HG03439 (cell line): ENCODE results near the gene ENPP1.

Source experiments
- ATAC-seq: cut with Tn5 transposase; IDR thresholded peaks from one replicate; pipeline ENCODE4 v1.9.1; 2021; ENCODE audit warnings: mild to moderate bottlenecking, moderate library complexity; ENCODE audit not compliant: unreplicated experiment

The ENPP1 gene

DNA sequence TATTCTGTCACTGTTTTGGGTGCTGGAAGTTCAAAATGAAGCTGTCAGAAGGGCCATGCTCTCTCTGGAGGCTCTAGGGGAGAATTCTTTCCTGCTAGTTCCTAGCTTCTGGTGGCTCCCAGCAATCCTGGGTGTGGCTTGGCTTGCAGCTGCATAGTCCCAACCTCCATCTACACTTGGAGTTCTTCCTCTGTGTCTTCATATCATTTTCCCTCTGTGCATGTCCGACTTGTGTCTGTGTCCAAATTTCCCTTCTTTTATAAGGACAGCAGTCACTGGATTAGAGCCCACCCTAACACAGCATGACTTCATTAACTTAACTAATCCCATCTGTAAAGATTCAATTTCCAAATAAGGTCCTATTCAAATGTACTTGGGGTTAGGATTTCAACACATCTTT lies 23.3 kb upstream of the ENPP1 start:
- ATAC-seq: no peak

DNA sequence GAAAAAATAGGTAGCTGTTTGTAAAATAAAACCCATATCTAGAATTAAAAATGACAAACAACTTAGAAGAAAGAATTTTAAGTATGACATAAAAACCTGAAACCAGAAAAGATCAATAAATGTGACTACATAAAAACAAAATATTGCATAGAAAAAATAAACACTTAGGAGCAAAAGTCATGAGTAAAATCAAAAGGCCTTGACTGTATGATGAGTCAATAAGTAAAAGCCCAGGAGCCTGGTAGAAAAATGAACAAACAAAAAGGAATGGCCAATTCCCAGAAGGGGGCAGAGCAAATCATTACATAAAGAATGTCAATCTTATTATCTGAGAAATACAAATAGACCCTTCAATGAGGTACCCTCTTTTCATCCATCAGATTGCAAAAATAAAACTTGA lies 20.7 kb upstream of the ENPP1 start:
- ATAC-seq: no peak

DNA sequence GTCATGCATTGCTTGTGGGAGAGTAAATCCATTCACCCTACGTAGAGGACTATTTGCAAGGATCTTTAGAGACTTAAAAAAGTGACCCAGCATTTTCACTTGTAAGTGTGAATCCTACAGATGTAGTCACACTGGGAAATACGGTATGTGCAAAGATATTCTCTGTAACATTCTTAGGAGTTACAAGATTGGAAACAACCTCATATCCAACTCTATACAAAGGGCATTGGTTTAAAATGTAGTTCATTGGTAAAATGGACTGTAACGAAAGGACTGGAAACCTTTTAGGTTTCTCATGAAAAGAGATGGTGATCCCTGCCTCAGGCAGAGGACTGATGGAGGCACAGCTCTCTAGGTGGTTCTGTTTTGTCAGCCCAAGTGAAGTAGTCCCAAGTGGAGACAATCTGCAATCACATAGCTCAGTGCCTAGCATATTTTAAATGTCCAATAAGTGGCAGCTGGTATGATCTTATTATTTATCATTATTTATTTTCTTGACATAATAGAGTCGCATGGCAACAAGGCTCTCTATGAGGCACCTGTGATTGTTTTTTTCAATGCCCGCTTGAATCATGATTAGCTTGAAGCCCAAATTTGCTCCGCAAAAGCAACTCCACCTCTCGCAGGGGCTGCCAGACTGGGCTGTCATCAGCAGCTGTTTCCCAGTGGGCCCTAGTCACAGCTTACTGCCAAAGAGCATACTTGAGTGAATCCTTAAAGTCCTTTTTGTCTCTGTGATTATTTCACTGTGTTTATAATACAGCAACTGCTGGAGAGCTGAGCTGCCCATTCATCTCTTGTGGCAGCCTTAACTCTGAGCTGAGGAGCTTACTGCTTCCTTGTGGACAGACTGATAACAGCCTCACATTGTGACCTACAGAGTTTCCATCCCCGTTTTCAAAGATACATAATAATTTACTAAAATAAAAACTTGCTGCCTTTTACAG lies 19.8 kb upstream of the ENPP1 start:
- ATAC-seq: no peak

DNA sequence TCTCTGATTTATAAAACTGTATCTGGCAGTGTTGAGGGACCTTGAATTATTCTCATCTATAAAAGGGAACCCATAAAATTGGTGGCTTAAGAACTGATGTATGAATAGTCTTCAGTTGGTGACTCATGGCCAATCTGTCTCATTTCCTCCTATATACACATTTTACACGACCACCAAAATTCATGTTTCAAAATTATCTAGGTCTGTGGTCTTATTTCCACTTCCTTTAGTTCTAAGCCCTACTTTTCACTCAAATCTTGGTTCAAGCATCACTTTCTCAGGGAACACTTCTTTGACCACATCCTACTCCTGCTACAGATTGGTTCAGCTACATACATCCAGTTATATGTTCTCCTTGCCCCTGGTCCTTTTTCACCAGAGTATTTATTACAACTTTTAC lies 18.6 kb upstream of the ENPP1 start:
- no peak for ATAC-seq

- no peak for ATAC-seq
Observed at GRCh38 chr6:131791476-131791875, 16.3 kb upstream of the ENPP1 start.

GRCh38 chr6:131792091-131792496 lies 15.7 kb upstream of the ENPP1 start:
- no peak for ATAC-seq

- ATAC-seq: no peak
Observed at GRCh38 chr6:131795366-131795765, 12.5 kb upstream of the ENPP1 start.

- no peak for ATAC-seq
Observed at GRCh38 chr6:131802347-131802746, 5.5 kb upstream of the ENPP1 start.

DNA sequence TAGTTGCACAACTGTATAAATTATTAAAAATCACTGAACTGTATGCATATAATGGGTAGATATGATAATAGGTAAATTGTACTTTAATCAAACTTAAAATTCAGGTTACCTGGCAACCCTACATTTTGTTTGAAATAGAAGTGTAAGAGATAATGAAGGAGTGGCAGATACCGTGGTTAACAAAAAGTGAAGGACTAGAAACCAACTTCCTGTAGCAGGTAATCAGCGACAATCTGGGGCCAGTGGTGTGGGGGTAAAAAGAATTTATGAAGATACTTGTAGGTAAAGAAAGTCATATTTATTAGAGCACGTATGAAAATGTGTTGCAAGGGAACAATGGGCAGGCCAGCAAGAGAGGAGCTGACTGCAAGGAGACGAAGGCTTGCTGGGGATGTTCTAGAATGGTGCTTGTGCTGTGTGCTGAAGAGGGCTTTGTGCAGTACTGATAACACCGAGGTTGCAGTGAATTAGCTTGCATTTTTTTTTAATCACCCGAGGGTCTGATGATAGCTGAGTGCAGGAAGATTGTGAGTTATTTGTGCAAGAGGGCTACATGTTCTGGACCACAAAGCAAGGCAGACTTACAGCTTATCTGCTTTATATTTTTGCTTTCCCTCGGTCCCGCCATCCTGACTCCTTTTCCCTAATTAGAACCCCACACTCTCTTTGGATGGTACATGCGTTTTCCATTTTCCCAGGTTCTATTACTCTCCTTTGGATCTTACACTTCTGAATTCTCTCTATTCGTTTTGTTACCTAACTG lies 4.6 kb upstream of the ENPP1 start:
- no peak for ATAC-seq

DNA sequence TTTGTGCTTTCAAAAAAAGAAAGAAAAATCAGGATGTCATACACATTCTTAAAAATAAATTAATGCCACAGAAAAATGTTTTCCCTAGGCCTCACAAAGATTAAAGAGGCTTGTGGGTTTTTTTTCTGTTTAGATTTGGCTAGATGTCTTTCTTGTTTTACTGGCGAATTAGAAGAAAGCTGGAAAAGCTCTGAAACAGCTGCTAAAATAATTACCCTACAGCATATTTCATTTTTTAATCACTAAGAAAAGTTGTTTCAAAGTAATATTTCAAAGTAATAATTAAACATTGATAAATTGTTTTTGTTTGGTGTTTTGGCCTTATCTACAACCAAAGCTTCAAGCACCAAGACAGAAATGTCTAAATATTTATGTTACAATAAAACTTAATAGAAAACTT lies 3.7 kb upstream of the ENPP1 start:
- ATAC-seq: no peak

GRCh38 chr6:131807321-131807643 lies 538 bp upstream of the ENPP1 start:
- no peak for ATAC-seq

DNA sequence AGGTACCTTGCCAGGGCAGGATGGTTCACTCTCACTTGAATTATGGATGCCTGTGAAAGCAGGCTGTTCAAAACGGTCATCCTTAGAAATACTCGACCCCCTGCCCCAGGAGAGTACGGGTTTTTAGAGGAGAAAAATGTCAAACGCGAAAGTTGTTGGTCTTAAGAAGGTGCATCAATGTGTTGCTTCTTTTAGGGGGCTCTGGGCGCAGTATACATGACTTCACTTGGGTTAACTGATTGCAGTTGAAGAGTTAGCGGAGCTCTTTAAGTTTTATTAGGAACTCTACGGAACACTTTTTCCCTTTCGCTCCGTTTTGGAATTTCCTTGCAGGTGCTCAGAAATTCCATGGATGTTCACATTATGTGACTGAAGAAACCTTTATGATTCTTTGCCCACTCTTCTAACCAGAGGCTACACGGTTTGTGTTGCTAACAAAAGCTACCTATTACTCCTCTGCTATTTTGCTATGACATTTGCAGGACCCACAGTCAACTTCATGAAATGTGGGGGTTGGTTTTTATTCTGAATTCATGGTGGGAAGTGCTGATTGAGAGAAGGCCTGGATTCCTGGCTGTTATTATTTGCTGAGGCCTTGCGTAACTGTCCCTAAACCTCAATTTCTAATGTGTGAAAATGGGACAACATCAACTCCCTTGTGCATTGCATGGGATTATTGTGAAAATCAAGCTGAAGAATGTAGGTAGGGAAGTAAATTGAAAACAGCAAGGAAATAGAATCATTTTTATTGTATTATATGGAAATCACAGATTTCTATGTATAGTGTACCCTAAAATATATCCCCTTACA lies 845 bp downstream of the ENPP1 start:
- ATAC-seq: no peak

GRCh38 chr6:131811500-131811899 lies 3.7 kb downstream of the ENPP1 start:
- no peak for ATAC-seq

DNA sequence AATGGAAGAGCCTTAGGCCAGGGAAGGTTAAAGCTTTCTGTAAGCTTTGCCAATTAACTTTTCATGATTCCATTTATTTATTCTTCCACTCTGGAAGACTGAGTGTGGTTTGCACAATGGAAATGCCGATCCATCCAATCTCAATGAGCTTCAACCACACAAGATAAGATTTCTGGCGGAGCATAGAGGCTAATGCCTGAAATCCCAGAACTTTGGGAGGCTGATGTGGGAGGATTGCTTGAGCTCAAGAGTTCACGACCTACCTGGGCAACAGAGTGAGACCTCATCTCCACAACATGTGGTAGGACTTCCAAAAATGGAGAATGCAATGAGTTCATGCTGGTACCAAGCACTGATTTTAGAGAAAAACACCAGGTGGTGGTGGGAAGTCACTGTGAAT lies 6.2 kb downstream of the ENPP1 start:
- ATAC-seq: no peak

DNA sequence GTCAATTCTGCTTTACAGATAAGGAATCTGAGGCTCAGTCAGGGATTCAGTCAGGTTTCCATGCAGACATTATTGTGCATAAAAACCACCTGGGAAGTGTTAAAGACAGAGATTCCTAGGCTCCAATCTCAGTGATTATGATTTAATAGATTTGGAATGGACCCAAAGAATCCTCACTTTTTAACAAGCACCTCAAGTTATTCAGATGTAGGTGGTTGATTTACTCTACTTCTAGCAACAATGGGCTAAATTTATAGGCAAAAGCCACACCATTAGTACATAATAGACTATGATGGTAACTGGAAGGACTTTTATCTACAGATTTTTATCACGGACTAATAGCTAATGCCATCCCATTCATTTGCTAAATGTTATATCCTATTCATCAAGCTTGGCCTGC lies 9.0 kb downstream of the ENPP1 start:
- ATAC-seq: no peak

GRCh38 chr6:131819572-131820124 lies 11.8 kb downstream of the ENPP1 start:
- ATAC-seq: no peak

DNA sequence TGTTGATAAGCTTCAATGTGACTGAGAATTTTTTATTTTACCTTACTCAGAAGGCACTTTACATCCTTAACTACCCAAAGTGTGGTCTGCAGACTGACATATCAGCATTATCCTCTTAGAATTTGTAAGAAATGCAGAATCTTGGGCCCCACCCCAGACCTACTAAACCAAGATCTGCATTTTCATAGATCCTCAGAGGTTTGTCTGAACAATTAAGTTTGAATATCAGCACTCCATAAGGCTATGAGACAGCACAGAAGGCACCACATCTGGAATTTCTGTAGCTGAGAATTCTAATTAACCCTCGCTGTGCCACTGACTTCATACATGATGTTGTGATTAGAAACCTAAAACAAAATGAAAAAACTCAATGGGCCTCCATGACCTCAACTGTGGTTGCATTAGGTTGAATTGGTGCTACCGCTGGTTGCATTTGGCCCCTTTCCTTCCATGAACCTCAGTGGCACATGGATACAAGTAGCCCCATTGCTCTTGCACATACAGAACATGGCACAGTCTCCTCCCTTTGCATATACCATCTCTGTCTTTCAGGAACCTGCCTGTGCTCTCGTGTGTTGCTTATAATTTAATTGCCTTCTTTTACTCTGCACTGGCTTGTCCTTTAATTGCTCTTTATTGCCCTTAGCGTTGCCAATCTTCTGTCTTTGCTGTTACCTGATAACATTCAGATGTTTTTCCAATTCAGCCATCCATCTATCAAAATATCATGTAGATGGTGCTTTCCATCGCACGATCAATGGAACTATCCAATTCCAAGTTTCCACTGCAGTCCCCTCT lies 13.4 kb downstream of the ENPP1 start:
- ATAC-seq: no peak

- ATAC-seq: no peak
Observed at GRCh38 chr6:131822119-131822518, 14.3 kb downstream of the ENPP1 start.

GRCh38 chr6:131823276-131823902 lies 15.6 kb downstream of the ENPP1 start:
- no peak for ATAC-seq

DNA sequence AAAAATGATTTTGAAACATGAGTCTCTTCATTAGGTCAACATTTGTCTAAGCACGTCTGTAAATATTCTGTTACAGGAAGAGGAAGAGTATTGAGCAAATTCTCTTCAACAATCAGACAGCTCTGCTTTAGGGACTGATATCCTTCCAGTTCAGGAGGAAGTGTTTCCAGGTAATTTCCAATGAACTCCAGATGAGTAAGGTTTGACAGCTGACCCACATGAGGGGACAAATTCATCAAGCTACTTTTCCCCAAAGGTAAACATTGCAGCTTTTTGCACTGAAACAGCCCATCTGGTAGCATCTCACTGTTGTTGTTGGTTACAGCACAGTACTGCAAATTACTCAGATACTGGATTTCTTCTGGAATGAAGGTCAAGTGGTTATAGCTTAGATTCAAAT lies 18.1 kb downstream of the ENPP1 start:
- ATAC-seq: no peak
